Measurements from ENCODE around the gene PLD1.
"Not testable (repeated sequence)": the region's sequence is repeated elsewhere in the genome, so short reads cannot be mapped to it uniquely, and the experiment has no call there.

The PLD1 gene

GRCh38 chr3:171736556-171736955, 73.7 kb downstream of the PLD1 start:
- DNase-seq = no peak

DNA sequence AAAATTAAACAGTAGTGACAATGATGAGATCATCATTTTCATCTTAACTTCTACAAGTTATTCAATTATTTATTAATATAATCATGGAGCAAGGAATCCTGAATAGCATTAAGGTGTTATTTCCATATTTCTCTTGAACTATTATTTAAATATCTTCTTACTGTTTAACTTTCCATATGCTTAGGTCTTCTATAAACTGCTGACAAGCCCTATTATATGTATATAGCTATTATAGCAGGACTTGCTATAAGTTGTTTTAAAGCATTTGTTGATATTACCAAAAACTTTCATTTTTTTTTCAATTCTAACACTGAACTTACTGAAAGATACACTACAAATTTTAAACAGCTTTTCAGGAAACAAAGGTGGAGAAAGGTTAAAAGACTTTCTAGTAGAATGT, 76.7 kb downstream of the PLD1 start:
- no peak for DNase-seq

DNA sequence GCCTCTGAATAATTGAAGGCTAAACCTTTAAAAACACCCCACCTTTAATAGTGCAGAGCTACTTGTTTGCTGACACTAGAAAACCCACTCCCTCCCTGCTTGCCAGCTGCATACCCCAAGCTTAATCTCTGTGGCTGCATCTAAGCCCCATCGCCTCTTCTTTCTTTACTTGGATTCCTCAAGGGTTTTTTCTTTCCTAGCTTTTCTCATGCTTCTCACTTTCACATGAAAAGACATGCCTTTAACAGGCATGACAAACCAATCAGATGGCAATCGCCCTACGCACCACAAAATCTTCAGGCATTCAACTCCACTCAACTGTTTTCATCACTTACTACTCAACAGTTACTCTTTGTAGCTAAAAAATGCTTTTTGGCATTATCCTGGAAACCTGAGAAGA, 77.5 kb downstream of the PLD1 start:
- DNase-seq = no peak

- DNase-seq = no peak
Observed at GRCh38 chr3:171731691-171732090, 78.6 kb downstream of the PLD1 start.

GRCh38 chr3:171729452-171730334, 80.6 kb downstream of the PLD1 start:
- DNase-seq = no peak

GRCh38 chr3:171727288-171727687, 83.0 kb downstream of the PLD1 start:
- DNase-seq = no peak

GRCh38 chr3:171718493-171719185, 91.6 kb downstream of the PLD1 start:
- no peak for DNase-seq

DNA sequence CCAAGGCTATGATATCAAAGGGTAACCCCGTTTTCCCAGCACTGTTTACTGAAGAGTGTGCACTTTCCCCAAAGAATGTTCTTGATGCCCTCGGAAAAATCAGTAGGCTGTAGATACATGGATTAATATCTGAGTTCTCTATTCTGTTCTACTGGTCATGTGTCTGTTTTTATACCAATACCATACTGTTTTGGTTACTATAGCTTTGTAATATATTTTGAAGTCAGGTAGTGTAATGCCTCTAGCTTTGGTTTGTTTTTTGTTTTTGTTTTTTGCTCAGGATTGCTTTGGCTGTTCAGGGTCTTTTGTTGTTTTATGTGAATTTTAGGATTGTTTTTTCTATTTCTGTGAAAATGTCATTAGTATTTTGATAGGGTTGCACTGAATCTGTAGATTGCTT, 95.1 kb downstream of the PLD1 start:
- DNase-seq = no peak

DNA sequence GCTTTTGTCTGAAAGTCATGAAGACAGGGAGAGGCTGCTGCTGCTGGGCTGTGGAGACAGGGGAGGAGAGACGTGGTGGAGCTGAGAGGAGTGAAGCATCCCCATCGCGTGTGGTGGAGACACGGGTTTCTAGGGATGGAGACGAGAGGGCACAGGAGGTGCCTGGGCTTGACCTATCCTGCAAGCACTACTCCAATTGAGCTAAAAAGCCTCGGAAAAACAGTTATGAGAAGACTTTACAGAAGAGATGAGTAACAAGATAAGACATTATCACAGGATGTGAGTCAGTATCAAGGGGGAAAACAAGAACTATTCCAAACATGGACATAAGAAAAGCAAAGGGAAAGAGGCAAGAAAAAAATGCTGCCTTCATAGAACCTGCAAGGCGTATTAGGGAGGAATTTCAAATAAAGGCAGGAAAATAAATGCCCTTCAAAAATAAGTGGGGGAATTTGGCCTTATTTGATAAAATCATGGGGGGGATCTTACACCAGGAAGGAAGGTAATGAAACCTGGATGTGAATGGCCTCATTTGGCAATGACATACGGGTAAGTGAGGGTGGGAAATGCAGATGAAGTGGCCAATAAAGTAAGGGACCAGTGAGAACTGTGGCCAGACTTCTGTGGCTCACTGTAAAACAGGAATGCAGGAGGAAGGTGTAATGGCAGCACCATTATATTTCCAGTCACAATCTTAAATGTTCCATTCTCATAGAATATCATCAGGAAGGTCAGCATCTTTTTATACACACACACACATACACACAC, 97.9 kb downstream of the PLD1 start:
- DNase-seq = no peak

DNA sequence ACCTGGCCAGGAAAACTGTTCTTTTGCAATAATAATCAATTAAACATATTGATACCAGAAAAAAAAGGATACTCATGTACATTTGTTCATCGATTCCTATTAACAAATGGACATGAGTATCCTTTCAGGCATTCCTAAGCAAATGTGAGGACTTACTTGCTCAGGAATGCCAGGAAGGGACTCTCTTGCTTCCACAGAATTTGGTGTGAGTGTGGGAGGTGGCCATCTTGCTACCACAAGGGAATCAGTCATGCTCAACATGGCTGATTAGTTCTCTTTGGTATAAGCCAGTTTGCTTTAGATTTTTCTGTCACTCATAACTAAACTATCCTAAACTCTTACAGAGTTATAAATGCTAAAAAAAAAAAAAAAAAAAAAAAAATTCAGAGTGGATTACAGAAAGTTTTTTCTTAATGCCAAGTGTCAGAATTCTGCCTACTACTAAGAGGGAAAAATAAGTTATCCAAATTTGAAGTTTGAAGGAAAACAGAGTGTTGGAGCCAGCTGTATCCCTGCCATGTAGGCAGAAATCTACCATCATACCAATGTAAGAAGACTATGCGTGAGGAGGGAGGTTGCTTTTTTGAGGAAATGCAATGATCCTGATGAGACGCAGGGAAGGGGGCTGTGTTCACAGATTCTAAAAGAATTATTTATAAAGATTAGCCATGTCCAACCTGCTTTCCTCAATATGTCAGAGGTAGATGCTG, 98.7 kb downstream of the PLD1 start:
- no peak for DNase-seq

- no peak for DNase-seq
Observed at GRCh38 chr3:171710359-171710758, 99.9 kb downstream of the PLD1 start.

DNA sequence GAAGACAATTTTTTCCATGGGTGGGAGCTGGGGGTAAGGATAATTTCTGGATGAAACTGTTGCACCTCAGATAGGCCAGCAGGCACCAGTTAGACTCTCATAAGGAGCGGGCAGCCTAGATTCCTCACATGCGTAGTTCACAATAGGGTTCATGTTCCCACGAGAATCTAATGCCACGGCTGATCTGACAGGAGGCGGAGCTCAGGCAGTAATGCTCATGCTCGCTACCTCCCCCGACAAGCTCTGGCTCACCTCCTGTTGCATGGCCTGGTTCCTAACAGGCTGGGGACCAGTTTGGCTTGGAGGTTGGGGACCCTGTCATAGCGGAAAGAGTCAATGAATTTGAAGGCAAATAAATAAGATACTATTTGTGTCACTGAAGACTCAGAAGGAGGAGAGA, 105.5 kb downstream of the PLD1 start:
- DNase-seq = no peak

DNA sequence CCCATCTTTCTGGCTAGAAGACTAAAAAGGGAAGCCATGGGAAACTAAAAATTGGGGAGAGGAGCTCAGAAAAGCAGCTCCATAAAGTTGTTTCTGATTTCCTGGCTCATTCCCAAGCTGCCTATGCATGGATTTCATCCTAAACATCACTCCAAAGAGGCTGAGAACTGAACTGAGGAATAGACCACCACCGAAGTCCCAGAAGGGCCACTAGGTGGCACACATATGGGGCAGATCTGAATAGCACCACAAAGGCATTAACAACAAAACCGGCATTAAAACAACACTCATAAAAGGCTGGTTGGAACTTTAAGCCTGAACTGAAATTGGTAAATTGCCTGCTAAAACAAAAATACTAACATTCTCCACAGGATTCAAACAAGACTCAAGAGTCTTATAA, 106.3 kb downstream of the PLD1 start:
- DNase-seq = peak; percentile 73 to 75

GRCh38 chr3:171703144-171703543, 107.1 kb downstream of the PLD1 start:
- DNase-seq = no peak

GRCh38 chr3:171700653-171701052, 109.6 kb downstream of the PLD1 start:
- DNase-seq = peak in 1 of 2 experiments; percentile 6

DNA sequence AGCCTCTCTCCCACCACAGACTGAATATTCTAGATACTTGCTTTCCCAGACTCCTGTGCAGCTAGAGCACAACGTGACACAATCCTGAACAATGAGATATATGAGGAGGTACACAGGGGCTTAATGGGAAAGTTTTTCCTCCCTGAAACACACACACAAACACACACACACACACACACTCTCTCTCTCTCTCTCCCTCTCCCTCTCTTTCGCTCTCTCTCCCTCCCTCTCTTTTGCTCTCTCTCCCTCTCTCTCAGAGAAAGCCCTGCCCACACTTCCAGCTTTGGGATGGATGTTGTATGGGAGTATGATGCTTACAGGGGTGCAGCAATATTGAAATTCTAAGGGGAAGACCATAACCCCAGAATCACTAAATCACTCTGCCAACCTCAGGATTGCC, 110.1 kb downstream of the PLD1 start:
- DNase-seq = no peak

DNA sequence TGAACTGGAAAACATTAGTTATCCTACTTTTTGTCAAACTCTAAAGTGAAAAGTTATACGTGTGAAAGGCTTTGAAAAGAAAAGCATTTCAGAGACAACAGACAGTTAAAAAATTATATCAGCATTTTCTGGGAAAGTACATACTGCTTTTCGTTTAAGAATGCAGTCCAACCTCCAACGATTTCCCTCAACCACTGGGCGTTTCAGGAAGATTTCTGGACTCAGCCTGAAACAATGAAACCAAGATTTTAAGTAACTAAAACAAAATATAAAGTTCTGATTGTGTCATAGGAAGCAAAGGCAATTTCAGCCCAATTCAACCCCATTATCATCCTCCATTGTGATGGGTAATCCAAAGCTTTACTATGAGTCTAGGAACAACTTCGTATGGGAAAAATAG, 110.7 kb downstream of the PLD1 start:
- DNase-seq = no peak

GRCh38 chr3:171696805-171697204, 113.5 kb downstream of the PLD1 start:
- DNase-seq = no peak

DNA sequence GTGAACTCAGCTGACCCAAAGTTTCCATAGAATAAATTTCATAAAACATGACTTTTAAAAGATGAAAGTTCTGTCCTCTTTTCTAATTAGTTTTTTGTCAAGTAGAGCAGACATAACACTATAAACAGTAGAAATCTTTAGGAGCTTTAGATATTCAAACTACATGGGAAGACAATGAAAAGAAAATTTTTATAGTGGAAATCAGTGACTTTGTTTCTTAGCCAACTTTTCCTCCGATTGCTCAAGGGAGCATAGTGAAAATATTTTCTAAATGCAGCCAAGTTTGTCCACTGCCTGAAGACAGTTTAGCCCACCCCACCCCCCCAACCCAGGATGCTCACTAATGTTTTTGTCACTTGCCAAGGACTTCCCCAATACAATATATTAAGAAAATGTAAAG, 114.9 kb downstream of the PLD1 start:
- DNase-seq = no peak

- DNase-seq = no peak
Observed at GRCh38 chr3:171694888-171695287, 115.4 kb downstream of the PLD1 start.

GRCh38 chr3:171692551-171692950, 117.7 kb downstream of the PLD1 start:
- DNase-seq = not testable (repeated sequence)

- DNase-seq = no peak
Observed at GRCh38 chr3:171691485-171691884, 118.8 kb downstream of the PLD1 start.

DNA sequence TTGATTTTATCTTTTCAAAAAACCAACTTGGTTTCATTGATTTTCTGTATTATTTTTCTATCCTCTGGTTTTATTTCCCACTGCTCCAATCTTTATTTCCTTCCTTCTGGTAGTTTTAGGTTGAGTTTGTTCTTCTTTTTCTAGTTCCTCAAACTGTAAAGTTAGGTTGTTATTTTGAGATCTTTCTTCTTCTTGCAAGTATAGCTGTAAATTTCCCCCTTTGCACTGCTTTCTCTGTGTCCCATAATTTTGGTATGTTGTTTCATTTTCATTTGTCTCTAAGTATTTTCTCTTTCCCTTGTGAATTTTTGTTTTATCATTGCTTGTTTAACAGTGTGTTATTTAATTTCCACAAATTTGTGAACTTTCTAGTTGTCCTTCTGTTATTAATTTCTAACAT, 120.0 kb downstream of the PLD1 start:
- peak; percentile 77 to 80 for DNase-seq
